ENCODE results near the gene CAMK2N1.

Gene CAMK2N1

DNA sequence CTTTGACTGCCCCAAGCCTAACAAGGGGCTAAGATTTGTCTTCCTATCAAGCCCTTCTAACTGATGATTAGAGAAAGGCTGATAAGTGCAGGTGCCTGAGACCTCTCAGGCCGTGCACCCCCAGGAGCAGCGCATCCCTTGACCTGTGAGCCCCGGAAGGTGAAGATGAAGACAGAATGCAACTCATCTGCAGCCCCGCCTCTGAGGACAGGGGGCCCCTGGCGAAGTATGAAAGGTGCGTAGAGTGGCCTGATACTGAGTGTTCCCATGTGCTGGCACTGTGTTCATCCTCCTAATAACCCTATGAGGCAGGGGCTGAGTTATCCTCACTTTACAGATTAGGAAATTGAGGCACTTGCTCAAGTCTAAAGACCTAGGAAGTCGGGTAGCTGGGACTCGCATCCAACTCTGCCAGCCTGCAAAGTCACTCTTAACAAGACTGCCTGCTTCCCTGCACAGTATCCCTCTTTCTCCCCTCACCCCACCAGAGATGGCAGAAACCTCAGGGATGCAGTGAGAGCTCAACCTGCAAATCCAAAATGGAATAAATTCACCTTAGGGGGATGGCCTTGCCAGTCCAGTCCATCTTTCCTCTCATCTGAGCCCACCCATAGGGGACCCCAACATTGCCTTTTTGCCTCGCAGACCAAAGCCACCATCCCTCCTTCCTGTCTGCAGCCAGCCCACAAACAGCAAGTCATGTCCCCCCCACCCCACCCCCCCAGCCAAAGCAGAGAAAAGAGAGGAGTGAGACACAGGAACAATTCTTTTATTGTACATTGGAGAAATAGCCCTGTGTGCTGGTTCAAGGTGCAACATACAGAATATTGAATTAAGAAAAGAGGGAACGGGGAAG is 4.1 kb downstream of the CAMK2N1 start:
- TF ChIP-seq, protein P1, sequence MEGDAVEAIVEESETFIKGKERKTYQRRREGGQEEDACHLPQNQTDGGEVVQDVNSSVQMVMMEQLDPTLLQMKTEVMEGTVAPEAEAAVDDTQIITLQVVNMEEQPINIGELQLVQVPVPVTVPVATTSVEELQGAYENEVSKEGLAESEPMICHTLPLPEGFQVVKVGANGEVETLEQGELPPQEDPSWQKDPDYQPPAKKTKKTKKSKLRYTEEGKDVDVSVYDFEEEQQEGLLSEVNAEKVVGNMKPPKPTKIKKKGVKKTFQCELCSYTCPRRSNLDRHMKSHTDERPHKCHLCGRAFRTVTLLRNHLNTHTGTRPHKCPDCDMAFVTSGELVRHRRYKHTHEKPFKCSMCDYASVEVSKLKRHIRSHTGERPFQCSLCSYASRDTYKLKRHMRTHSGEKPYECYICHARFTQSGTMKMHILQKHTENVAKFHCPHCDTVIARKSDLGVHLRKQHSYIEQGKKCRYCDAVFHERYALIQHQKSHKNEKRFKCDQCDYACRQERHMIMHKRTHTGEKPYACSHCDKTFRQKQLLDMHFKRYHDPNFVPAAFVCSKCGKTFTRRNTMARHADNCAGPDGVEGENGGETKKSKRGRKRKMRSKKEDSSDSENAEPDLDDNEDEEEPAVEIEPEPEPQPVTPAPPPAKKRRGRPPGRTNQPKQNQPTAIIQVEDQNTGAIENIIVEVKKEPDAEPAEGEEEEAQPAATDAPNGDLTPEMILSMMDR (IDR thresholded peaks at IDR 0.05) = no peak
- H3K27ac ChIP-seq = no peak overlapping the region
- no peak for DNase-seq (ENCODE audit: low spot score)
- H3K4me3 ChIP-seq = no peak overlapping the region

DNA sequence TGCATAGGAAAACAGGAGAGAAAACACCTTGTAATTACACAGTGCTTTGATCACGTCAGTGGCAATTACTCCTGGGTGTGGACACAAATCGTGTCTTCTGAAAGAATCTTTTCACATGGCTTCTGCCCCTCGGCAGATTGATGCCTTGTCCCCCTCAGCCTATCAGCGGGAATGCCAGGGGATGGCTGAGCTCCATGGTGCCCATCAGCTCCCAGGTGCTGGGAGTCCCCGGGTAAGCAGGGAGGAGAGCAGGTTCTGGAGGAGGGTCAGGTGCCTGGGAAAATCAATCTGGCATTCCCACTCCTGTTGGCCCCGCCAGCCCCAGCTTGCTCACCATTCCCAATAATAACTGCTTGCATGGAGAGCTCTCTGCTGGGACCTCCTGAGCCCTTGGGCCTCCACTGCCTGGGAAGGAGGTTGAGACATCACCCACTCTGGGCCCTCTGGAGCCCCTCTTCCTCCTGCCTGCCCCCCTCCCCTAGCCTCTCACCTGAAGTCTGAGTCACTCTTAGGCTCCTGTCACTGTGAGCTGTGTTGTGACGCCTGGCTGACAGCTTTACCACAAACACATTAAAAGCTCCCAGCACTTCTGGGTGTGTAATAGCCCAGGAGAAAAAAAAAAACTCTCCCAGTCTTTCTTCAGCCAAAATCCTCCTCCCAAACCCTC is 4.9 kb downstream of the CAMK2N1 start:
- no peak for DNase-seq (ENCODE audit: low spot score)
- Histone ChIP-seq H3K27ac (no peak overlapping the region), H3K4me3 (no peak overlapping the region)
- TF ChIP-seq, protein P1 (IDR thresholded peaks at IDR 0.05) = no peak

DNA sequence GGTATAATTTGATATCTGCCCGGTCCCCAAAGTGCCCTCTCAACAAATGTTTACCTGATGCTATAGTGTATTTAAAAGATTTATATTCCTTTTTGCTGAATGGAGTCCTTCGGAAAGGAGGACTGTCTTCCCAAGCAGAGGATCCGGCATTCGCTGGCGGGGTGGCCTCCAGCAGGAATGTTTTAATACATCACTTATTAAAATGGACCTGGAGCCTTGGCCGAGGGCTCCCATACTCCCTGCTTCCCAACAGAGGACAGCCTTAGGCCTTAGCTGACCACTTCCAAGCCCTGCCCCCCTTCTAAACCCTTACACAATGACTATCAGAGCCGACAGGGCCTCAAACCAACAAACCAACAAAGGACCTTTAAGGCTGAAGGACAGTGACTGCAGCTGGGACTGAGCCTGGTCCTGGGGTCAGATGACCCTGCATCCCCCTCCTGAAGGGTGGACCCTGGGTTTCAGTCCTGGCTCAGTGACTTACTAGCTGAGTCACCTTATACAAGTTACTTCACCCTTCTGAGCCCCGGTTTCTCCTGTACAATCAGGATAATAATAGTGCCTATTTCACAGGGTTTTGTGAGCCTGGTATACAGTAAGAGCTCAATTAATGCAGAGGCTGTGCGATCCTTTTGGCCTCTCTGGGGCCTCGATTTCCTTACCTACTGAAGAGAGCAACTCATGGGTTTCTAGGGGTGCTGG is 5.6 kb downstream of the CAMK2N1 start:
- DNase-seq (ENCODE audit: low spot score) = no peak
- Histone ChIP-seq H3K4me3 (no peak overlapping the region), H3K27ac (no peak overlapping the region)
- TF ChIP-seq, protein P1 (IDR thresholded peaks at IDR 0.05) = no peak

DNA sequence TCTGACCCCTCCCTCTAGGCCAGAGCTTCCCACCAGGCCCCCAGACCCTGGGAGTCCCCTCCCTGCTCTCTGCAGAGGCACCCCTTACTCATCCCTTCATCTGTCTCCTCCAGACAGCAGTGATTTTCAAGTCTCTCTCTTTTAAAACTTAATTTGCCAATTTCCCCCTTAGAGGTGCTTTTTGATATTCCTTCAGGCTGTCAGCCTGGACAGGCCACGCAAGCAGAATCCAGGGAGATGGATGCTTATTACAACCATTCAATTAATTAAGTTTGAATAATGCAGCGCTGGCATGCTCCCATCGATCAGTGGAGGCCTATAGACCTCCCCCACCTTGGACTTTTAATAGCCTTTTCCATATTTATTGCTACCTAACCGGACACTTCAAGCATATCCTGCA is 6.2 kb downstream of the CAMK2N1 start:
- no peak for DNase-seq (ENCODE audit: low spot score)
- no peak overlapping the region for H3K27ac ChIP-seq
- TF ChIP-seq, protein P1 (IDR thresholded peaks at IDR 0.05) = no peak
- no peak overlapping the region for H3K4me3 ChIP-seq

DNA sequence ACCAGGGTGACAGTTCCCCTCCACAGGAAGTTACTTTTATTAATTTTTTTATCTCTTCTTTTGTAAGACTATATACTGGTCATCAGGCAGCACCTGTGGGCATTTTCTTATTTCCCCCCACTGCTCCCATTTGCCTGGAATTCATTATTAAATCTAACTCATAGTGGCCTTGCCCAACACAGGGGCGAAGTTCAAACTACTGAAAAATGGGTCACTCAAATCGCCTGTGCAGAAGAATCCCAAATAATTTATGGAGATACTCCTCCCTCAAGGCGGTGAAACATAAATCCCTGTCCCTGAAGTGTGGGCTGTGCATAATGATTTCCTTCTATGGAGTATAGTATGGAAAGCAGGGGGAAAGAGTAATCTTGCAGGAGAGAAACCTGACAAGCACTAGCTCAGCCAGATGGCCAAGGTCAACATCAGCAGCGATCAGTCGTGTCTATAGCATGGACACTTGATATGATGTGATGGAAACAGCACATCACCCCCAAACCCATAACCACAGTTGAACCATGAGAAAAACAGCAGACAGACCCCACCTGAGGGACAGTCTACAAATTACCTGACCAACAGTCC is 7.9 kb downstream of the CAMK2N1 start:
- Histone ChIP-seq H3K27ac (no peak overlapping the region), H3K4me3 (no peak overlapping the region)
- DNase-seq (ENCODE audit: low spot score) = no peak
- TF ChIP-seq, protein P1 (IDR thresholded peaks at IDR 0.05) = no peak

DNA sequence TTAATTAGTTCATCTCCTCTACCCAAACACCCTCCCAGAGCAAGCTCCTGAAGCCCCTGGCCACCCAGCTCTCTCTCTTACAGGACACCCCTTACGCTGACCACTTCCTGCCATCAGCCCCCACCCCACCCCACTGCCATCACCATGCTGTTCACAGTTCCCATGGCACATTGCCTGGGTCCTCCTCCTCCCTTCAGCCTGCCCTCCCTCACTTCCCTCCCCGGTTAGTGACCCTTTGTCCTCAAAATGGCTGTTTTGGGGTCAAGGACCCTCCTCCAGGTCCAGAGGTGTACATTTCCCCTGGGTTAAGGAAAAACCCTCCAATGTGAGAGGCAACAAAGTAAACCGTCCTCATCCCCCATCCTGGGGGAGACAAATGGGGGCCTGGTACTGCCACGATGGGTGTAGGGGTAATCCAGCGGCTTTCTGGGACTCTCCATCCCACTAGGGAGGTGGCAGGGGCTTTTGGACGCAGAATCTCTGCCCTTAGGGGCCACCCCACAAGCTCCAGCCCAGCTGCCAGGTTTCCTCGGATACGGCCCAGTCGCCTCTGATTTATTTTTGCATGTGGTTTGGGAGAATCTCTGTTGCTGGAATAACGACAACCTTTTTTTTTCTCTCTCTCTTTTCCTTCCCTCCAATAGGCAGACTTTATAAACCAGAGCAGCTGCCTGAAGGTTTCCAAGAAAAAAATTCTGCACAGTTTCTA is 8.5 kb downstream of the CAMK2N1 start:
- no peak for DNase-seq (ENCODE audit: low spot score)
- Histone ChIP-seq H3K4me3 (no peak overlapping the region), H3K27ac (no peak overlapping the region)
- TF ChIP-seq, protein P1 (IDR thresholded peaks at IDR 0.05) = no peak

All from coronary artery (tissue), 2 donors.